HepG2 (cell line): ENCODE results near the gene AKR1C3.
"Not testable (repeated sequence)": the region's sequence is repeated elsewhere in the genome, so short reads cannot be mapped to it uniquely, and the experiment has no call there.

Experiments used
- GTF2F1 ChIP-seq: fragments of 150-350 bp; IDR thresholded peaks from 2 replicates; pipeline ENCODE4 v1.6.1; 2014; ENCODE audit warnings: low read length
- JUN ChIP-seq: sonication (generic); formaldehyde crosslinking; IDR thresholded peaks from 2 replicates; pipeline ENCODE4 v1.4.0; 2020; ENCODE audit warnings: mild to moderate bottlenecking, missing genetic modification reagents
- TF ChIP-seq, protein P1 (sequence below): sonication (generic); formaldehyde crosslinking; IDR thresholded peaks from 2 replicates; pipeline ENCODE4 v1.5.0; 2020; ENCODE audit warnings: mild to moderate bottlenecking, missing genetic modification reagents, moderate library complexity
- TF ChIP-seq, protein P2 (sequence below): sonication (generic); formaldehyde crosslinking; IDR thresholded peaks from 2 replicates; pipeline ENCODE4 v1.5.0; 2020; ENCODE audit warnings: mild to moderate bottlenecking, missing genetic modification reagents

DNA sequence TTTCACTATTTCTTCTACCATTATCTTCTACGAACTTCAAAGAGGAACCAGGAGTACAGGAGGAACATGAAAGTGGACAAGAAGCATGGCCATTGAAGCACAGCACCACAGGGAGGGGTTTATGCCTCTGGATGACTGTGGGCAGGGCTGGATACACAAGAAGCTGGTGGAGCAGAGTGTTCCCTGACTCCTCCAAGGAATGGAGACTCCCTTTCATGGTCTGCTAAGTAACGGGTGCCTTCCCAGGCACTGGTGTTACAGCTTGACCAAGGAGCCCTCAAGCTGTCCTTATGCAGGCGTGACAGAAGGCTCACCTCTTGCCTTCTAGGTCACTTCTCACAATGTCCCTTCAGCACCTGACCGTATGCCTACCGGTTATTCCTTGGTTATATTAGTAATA, 47.2 kb upstream of the AKR1C3 start:
- TF ChIP-seq, protein P1, sequence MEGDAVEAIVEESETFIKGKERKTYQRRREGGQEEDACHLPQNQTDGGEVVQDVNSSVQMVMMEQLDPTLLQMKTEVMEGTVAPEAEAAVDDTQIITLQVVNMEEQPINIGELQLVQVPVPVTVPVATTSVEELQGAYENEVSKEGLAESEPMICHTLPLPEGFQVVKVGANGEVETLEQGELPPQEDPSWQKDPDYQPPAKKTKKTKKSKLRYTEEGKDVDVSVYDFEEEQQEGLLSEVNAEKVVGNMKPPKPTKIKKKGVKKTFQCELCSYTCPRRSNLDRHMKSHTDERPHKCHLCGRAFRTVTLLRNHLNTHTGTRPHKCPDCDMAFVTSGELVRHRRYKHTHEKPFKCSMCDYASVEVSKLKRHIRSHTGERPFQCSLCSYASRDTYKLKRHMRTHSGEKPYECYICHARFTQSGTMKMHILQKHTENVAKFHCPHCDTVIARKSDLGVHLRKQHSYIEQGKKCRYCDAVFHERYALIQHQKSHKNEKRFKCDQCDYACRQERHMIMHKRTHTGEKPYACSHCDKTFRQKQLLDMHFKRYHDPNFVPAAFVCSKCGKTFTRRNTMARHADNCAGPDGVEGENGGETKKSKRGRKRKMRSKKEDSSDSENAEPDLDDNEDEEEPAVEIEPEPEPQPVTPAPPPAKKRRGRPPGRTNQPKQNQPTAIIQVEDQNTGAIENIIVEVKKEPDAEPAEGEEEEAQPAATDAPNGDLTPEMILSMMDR (CRISPR knock-in tag): not testable (repeated sequence)
- TF ChIP-seq JUN (CRISPR knock-in tag); GTF2F1: not testable (repeated sequence)
- TF ChIP-seq, protein P2, sequence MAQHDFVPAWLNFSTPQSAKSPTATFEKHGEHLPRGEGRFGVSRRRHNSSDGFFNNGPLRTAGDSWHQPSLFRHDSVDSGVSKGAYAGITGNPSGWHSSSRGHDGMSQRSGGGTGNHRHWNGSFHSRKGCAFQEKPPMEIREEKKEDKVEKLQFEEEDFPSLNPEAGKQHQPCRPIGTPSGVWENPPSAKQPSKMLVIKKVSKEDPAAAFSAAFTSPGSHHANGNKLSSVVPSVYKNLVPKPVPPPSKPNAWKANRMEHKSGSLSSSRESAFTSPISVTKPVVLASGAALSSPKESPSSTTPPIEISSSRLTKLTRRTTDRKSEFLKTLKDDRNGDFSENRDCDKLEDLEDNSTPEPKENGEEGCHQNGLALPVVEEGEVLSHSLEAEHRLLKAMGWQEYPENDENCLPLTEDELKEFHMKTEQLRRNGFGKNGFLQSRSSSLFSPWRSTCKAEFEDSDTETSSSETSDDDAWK (CRISPR knock-in tag): not testable (repeated sequence)
